CD14-positive monocyte (primary cell): ENCODE measurements around the gene SMC1A. TPM values are rescaled to one million over a fixed set of nuclear protein-coding genes. Genes with fewer than 3 reads are reported as not detected.

ENCODE experiments used
- DNase-seq, 3 donors: peaks; one replicate each; pipeline ENCODE4 v3.0.0-alpha.2; 2011 to 2022
- H2AFZ ChIP-seq: 2 replicates; pipeline ENCODE4 v1.6.0; 2012; ENCODE audit warnings: mild to moderate bottlenecking, low read depth, low read length, inconsistent platforms; ENCODE audit not compliant: insufficient read depth, poor library complexity, severe bottlenecking
- H3K27ac ChIP-seq, 2 donors: 1 replicate in 1 of 2; 2 replicates in 1 of 2; pipeline ENCODE4 v1.5.1; 2012 to 2013; ENCODE audit warnings: low read length in 2 of 2, control low read depth in 1 of 2, inconsistent platforms in 1 of 2, low read depth in 1 of 2, mild to moderate bottlenecking in 1 of 2
- H3K27me3 ChIP-seq, 2 donors: one replicate each; pipeline versions ENCODE4 v1.6.0 to v1.6.1; 2011 to 2013; ENCODE audit warnings: low read length in 2 of 2; ENCODE audit not compliant: control insufficient read depth in 2 of 2, insufficient read depth in 2 of 2
- H3K36me3 ChIP-seq, 2 donors: replicated peaks in 1 of 2; 1 replicate in 1 of 2; 2 replicates in 1 of 2; pipeline versions ENCODE4 v1.5.1 to v1.6.1; 2012 to 2013; ENCODE audit warnings: low read length in 2 of 2, control low read depth in 1 of 2, inconsistent platforms in 1 of 2, mild to moderate bottlenecking in 1 of 2; ENCODE audit not compliant: insufficient read depth in 2 of 2, control insufficient read depth in 1 of 2
- H3K4me1 ChIP-seq, 2 donors: 1 replicate in 1 of 2; 2 replicates in 1 of 2; pipeline versions ENCODE4 v1.5.1 to v1.6.1; 2012 to 2013; ENCODE audit warnings: low read length in 2 of 2, control low read depth in 1 of 2, inconsistent platforms in 1 of 2, mild to moderate bottlenecking in 1 of 2, moderate library complexity in 1 of 2; ENCODE audit not compliant: insufficient read depth in 2 of 2, control insufficient read depth in 1 of 2
- H3K4me2 ChIP-seq: replicated peaks from 2 replicates; pipeline ENCODE3; 2012; ENCODE audit warnings: low read length, moderate library complexity, mild to moderate bottlenecking; ENCODE audit not compliant: poor library complexity, severe bottlenecking; ENCODE audit errors: extremely low read depth
- H3K4me3 ChIP-seq, 3 experiments: fragments of 200-600 bp in 1 of 3; sonication (generic) in 1 of 3; replicated peaks in 1 of 3; 1 replicate in 2 of 3; 2 replicates in 1 of 3; pipeline ENCODE4 v1.5.1; 2011 to 2013; ENCODE audit warnings: low read length in 3 of 3, mild to moderate bottlenecking in 3 of 3, control low read depth in 2 of 3, low read depth in 2 of 3, inconsistent platforms in 1 of 3, moderate library complexity in 1 of 3
- H3K79me2 ChIP-seq: 2 replicates; pipeline ENCODE4 v1.6.0; 2012; ENCODE audit warnings: mild to moderate bottlenecking, control low read depth, inconsistent platforms, low read length, moderate library complexity; ENCODE audit not compliant: insufficient read depth
- H3K9ac ChIP-seq: 2 replicates; pipeline ENCODE4 v1.6.0; 2017; ENCODE audit warnings: low read length, mild to moderate bottlenecking; ENCODE audit not compliant: insufficient read depth, poor library complexity, severe bottlenecking
- H3K9me3 ChIP-seq, 2 donors: replicated peaks in 1 of 2; 1 replicate in 1 of 2; 2 replicates in 1 of 2; pipeline versions ENCODE4 v1.5.1 to v1.6.1; 2012 to 2013; ENCODE audit warnings: low read length in 2 of 2, control low read depth in 1 of 2; ENCODE audit not compliant: control insufficient read depth in 1 of 2, insufficient read depth in 1 of 2
- H4K20me1 ChIP-seq: 2 replicates; pipeline ENCODE4 v1.6.0; 2012; ENCODE audit warnings: mild to moderate bottlenecking, low read length, control low read depth, moderate library complexity; ENCODE audit not compliant: insufficient read depth
- H3K27ac Mint-ChIP-seq, 7 donors: one replicate each; pipeline ENCODE4 v1.8.0; 2020; ENCODE audit warnings: mild to moderate bottlenecking in 7 of 7, mixed read lengths in 7 of 7, moderate library complexity in 6 of 7, inconsistent platforms in 2 of 7
- H3K27me3 Mint-ChIP-seq, 3 donors: one replicate each; pipeline ENCODE4 v1.8.0; 2021 to 2022; ENCODE audit warnings: low read depth in 3 of 3, mild to moderate bottlenecking in 3 of 3, mixed read lengths in 3 of 3, moderate library complexity in 3 of 3, inconsistent platforms in 1 of 3
- H3K36me3 Mint-ChIP-seq, 2 donors: one replicate each; pipeline ENCODE4 v1.8.0; 2020; ENCODE audit warnings: mixed read lengths in 2 of 2, inconsistent platforms in 1 of 2, mild to moderate bottlenecking in 1 of 2
- H3K4me1 Mint-ChIP-seq: one replicate; pipeline ENCODE4 v1.8.0; 2020; ENCODE audit warnings: mild to moderate bottlenecking, mixed read lengths
- H3K4me3 Mint-ChIP-seq, 2 donors: one replicate each; pipeline ENCODE4 v1.8.0; 2020; ENCODE audit warnings: mild to moderate bottlenecking in 2 of 2, mixed read lengths in 2 of 2, moderate library complexity in 1 of 2
- H3K9me3 Mint-ChIP-seq, 7 donors: one replicate each; pipeline ENCODE4 v1.8.0; 2020 to 2022; ENCODE audit warnings: mixed read lengths in 7 of 7, mild to moderate bottlenecking in 6 of 7, moderate library complexity in 6 of 7, inconsistent platforms in 2 of 7
- CTCF ChIP-seq: fragments of 200-600 bp; IDR thresholded peaks from one replicate; pipeline ENCODE4 v1.8.0; 2022; ENCODE audit warnings: antibody characterized with exemption, mild to moderate bottlenecking
- WGBS: methylation state at CpG from one replicate; pipeline ENCODE4 v1.1.5; 2013; ENCODE audit warnings: missing lambda C conversion rate; ENCODE audit not compliant: insufficient coverage; 5-methylcytosine and 5-hydroxymethylcytosine counted together
- intact Hi-C, 2 donors: fragments of 100-400 bp; cut with micrococcal nuclease; formaldehyde crosslinking; loops; one replicate each; pipeline versions ENCODE4 v1.15.0 to v1.15.1; 2023
- polyA plus RNA-seq, 3 donors: library from polyadenylated mRNA; depleted of rRNA in 1 of 3; unstranded in 2 of 3; stranded (reverse) in 1 of 3; fragments of 300-500 nt in 2 of 3; fragments of >200 nt in 1 of 3; fragmentation: Illumina TruSeq in 2 of 3; gene quantifications; 1 replicate in 2 of 3; 2 replicates in 1 of 3; pipeline ENCODE4 v1.2.3, GENCODE V29; 2012 to 2021

The SMC1A gene
- polyA plus RNA-seq, 3 donors: 25.5 to 53.2 (median 25.6) TPM

DNA sequence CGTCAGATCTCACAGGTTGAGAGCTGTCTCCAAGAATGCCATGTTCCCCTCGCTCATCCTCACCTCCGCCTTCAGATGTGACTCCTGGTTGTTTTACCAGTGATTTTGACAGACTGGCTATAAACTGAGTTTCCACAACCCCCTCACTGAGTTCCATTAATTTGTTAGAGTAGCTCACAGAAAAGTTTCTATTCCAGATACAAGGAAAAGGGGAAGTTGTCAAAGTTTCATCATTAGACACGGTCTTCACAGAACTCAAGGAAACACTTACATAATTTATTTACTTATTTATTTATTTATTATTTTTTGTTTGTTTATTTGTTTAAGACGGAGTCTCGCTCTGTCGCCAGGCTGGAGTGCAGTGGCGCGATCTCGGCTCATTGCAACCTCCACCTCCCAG is 85.4 kb downstream of the SMC1A start:
- peaks cover 0 to 27% (median 0%) of the 10 kb centered on the region in 3 donors for H3K27me3 Mint-ChIP-seq
- Histone ChIP-seq H3K4me3 (no peak overlapping the region), H3K4me1 (peaks cover 5% of the 10 kb centered on the region in 2 donors), H3K79me2 (no peaks in the 10 kb centered on the region), H4K20me1 (no peaks in the 10 kb centered on the region), H3K9me3 (no peaks in the 10 kb centered on the region), H3K4me2 (no peak overlapping the region), H3K27me3 (peaks cover 0 to 2% of the 10 kb centered on the region in 2 donors), H3K27ac (no peak overlapping the region), H2AFZ (no peak overlapping the region), H3K36me3 (no peaks in the 10 kb centered on the region), H3K9ac (no peak overlapping the region)
- intact Hi-C loops: no loop called here
- no peak for TF ChIP-seq CTCF
- no peaks in the 10 kb centered on the region for H3K36me3 Mint-ChIP-seq
- WGBS: no CpG with 5 or more reads among the region's 10 CpGs
- H3K27ac Mint-ChIP-seq: peak overlapping the region in 1 of 7 donors; percentile 55
- peak in 2 of 3 donors; percentile 26 to 29 for DNase-seq
- H3K4me3 Mint-ChIP-seq: no peak overlapping the region
- peaks cover 0 to 3% (median 0%) of the 10 kb centered on the region in 7 donors for H3K9me3 Mint-ChIP-seq
- H3K4me1 Mint-ChIP-seq: peaks cover 4% of the 10 kb centered on the region

GRCh38 chrX:53333853-53334252 is 88.6 kb downstream of the SMC1A start:
- Mint-ChIP-seq H3K4me1 (peaks cover 4% of the 10 kb centered on the region), H3K27ac (no peak overlapping the region), H3K36me3 (no peaks in the 10 kb centered on the region), H3K4me3 (no peak overlapping the region), H3K27me3 (peaks cover 0 to 34% (median 2%) of the 10 kb centered on the region in 3 donors), H3K9me3 (peaks cover 0 to 3% (median 0%) of the 10 kb centered on the region in 7 donors)
- no peak overlapping the region for H3K27ac ChIP-seq
- H4K20me1 ChIP-seq: no peaks in the 10 kb centered on the region
- no peaks in the 10 kb centered on the region for H3K36me3 ChIP-seq
- no peak overlapping the region for H3K4me3 ChIP-seq
- no peak overlapping the region for H2AFZ ChIP-seq
- TF ChIP-seq CTCF: no peak
- H3K9me3 ChIP-seq: no peaks in the 10 kb centered on the region
- no peak overlapping the region for H3K4me2 ChIP-seq
- WGBS: no CpG with 5 or more reads among the region's 3 CpGs
- H3K27me3 ChIP-seq: peaks cover 0 to 6% of the 10 kb centered on the region in 2 donors
- H3K9ac ChIP-seq: no peak overlapping the region
- DNase-seq: no peak
- H3K79me2 ChIP-seq: no peaks in the 10 kb centered on the region
- intact Hi-C loops: no loop called here
- H3K4me1 ChIP-seq: peaks cover 5% of the 10 kb centered on the region in 2 donors
